Measurements from ENCODE around the gene ADAMTSL1. TPM values are rescaled to one million over a fixed set of nuclear protein-coding genes. Genes with fewer than 3 reads are reported as not detected.

ADAMTSL1 gene
- total RNA-seq, 1 donor from 2014 or later: 11.4 TPM

- FAIRE-seq: no peak
These were observed 351.8 kb downstream of the ADAMTSL1 start for GRCh38 chr9:18825656-18826170.

DNA sequence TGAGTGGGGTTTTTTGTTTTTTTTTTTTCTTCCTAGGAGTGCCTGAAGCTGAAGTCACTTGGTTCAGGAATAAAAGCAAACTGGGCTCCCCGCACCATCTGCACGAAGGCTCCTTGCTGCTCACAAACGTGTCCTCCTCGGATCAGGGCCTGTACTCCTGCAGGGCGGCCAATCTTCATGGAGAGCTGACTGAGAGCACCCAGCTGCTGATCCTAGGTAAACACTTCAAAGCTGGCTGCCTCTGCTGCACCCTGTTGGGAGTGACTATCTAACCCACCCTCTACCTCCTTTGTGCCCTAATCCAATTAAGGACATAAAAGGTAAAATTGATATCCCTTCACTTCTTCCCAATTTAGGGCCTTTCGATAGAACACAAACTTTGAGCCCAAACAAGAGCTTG is 352.3 kb downstream of the ADAMTSL1 start:
- DNase-seq (ENCODE audit: low spot score in 2 of 2) (no peak), FAIRE-seq (no peak)

More at GRCh38 chr9:18825656-18826170, 351.8 kb downstream of the ADAMTSL1 start:
- no peak for DNase-seq (ENCODE audit: low spot score in 2 of 2)

GRCh38 chr9:18829066-18829465 is 355.1 kb downstream of the ADAMTSL1 start:
- FAIRE-seq (no peak), DNase-seq (ENCODE audit: low spot score in 2 of 2) (no peak)

- FAIRE-seq: no peak
- no peak for DNase-seq (ENCODE audit: low spot score in 2 of 2)
These were observed 355.9 kb downstream of the ADAMTSL1 start for GRCh38 chr9:18829873-18830272.

- DNase-seq (ENCODE audit: low spot score in 2 of 2) (no peak), FAIRE-seq (no peak)
These were observed 360.9 kb downstream of the ADAMTSL1 start for GRCh38 chr9:18834740-18835361.

DNA sequence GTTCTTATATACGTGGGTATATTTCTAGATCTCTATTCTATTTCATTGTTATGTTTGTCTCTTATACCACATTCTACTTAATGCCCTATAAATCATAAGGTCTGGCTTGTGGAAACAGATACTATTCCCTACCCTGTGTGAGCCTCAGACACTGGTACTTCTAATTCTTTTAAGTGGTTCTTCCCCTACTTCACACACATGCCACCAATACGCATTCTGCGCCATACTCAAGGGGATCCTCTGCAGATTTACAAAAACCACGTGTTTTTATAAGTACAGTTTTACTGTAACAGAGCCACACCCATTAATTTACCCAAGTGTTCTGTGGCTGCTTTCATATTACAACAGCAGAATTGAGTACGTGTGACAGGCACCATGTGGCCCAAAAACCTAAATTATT is 363.4 kb downstream of the ADAMTSL1 start:
- FAIRE-seq: no peak
- DNase-seq (ENCODE audit: low spot score in 2 of 2): no peak

GRCh38 chr9:18847576-18848275 is 373.8 kb downstream of the ADAMTSL1 start:
- FAIRE-seq: no peak
- DNase-seq (ENCODE audit: low spot score in 2 of 2): no peak

DNA sequence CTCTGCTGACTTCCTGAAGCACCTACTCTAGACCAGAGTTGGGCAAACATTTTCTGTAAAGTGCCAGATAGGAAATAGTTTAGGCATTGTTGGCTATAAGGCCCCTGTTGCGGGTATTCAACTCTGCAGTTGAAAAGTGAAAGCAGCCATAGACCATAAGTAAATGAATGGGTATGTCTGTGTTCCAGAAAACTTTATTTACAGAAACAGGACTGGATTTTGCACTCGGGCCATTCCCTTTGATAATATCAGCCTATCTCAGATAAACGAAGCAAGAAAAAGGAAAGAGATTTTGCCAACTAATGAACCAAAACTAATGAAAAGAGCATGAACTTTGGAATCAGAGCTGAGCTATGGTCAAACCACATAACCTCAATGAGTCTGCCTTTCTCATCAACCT is 374.7 kb downstream of the ADAMTSL1 start:
- no peak for FAIRE-seq
- no peak for DNase-seq (ENCODE audit: low spot score in 2 of 2)

- FAIRE-seq (no peak), DNase-seq (ENCODE audit: low spot score in 2 of 2) (no peak)
These were observed 375.3 kb downstream of the ADAMTSL1 start for GRCh38 chr9:18849270-18849669.

DNA sequence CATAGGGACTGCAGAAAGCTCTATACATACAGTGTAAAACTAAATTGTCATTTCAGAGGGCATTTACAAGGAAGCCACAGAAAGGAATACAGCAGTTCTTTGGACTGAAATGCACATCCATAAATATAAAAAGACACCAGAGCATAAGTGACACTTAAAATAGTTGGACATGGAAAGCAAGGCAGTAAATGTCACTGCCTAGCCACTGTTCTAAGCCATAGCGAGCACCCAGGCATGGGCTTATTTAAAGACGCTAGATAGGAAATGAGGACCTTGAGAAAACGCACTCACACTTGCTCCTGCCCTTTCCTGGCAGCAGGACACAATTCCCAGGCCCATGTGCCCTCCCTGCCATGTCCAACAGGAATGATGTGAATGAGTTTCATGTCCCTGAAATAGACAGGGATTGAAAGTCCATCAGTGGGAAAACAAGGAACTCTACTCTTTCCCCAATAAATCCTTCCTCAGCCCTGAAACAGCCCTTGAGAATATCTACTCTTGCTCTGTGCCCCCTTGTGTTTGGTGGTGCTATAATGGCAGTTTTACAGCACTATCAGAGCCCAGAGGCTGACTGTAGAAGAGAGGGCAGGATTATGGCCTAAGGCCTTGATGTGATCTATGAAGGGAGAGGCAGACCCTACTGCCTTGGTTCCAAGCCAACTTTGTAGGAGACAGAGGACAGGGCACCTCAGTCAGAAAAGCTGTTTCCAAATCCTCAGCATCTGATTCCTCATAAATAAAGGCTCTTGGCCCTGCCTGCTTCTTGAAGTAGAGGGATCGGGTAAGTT is 376.1 kb downstream of the ADAMTSL1 start:
- no peak for DNase-seq (ENCODE audit: low spot score in 2 of 2)

DNA sequence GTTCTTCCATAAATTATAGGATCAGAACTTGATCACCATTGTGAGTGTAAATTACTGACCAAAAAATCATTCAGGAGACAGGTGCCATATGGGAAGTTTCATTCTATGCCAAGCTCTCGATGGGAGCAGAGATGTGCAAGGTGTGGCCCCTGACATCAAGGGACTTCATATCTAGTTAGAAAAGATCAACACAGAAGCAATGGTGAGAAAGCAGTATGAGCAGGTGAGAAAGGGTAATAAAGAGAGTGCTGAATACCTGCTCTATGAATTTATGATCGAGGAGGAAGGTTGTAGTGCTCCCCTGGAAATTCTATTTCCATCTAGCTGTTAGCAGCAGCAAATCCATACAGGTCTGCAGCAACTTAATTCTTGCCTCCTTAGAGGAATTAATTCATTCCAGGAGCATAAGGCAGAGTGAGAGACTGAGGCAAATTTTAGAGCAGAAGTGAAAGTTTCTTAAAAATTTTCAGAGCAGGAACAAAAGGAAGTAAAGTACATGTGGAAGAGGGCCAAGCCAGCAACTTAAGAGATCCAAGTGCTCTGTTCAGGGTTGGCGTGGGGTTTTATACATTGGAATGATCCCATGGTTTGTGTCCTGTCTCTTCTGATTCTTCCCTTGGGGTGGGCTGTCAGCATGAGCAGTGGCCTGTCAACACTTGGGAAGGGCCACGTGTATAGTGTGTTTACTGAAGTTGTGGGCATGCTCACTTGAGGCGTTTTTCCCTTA is 377.3 kb downstream of the ADAMTSL1 start:
- DNase-seq (ENCODE audit: low spot score in 2 of 2) (no peak), FAIRE-seq (no peak)

More for the DNA sequence above, 376.1 kb downstream of the ADAMTSL1 start:
- no peak for FAIRE-seq

DNA sequence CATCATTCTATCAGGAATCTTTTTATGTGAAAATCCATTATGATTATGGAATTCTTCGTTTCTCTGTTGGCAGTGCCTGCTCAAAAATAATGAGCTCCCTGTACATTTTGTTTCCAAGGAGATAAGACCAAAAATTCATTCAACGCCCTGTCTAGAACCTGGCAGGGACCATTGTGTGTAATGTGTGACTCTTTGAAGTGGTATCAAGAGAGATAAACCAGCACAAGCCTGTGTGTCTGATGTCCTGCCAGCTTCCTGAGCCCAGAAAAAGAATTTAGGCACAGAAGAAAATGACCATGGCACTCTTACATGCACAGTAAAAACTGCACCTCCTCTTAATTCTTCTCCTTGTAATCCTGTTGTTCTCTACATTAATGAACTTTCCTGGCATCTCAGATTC is 381.7 kb downstream of the ADAMTSL1 start:
- FAIRE-seq (no peak), DNase-seq (ENCODE audit: low spot score in 2 of 2) (no peak)

DNA sequence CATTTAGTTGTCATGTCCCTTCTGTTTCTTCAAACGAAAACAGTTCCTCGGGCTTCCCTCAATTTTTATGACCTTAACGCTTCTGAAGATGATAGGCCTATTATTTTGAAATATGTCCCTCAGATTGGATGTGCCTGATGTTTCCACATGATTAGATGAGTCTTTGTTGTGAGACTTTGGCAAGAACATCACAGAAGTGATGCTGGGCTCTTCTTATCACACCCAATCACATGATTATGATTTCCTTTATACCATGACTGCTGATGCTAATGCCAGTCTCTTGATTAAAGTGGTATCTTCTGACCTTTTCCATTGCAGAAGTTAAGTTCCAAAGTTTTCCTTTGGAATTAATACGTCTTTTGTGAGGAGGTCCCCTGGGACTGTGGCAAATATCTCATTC is 383.4 kb downstream of the ADAMTSL1 start:
- FAIRE-seq (no peak), DNase-seq (ENCODE audit: low spot score in 2 of 2) (no peak)

DNA sequence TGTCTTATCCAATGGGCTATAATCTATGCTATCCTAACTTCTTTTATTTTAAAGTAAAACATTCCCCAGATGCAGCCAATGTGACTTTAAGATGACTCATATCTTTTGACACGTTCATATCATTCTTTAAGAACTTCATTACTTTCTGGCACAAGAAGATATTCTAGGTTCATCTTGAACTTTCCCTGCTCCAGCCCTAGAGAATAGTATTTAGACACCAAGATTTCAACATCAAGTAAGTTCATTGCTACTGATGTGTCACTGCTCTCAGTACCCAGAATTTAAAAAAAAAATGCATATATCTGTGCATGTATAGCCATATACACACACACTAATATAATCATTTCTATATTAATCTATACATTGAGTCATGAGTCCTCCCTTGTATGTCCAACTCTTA is 383.8 kb downstream of the ADAMTSL1 start:
- FAIRE-seq: no peak
- no peak for DNase-seq (ENCODE audit: low spot score in 2 of 2)

- FAIRE-seq: no peak
These were observed 387.9 kb downstream of the ADAMTSL1 start for GRCh38 chr9:18861609-18862544.

DNA sequence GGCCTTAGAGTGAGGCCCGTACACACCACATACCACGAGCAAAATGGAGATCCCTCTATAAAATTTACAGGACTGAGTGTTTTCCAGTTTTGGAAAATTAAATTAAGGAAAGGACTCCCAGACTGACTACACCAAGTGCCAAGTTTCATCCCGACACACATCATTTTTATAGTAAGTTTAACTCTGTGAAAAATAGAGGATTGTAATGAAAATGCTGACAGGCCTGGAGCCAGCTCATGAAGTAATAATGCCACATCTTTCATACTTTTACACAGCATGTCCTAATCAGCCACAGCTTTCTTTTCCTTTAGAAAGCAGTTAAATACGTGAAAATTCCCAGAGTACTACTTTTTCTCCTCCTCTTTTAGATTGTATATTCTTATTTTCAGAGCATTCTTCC is 389.8 kb downstream of the ADAMTSL1 start:
- FAIRE-seq: no peak

More at GRCh38 chr9:18861609-18862544, 387.9 kb downstream of the ADAMTSL1 start:
- no peak for DNase-seq (ENCODE audit: low spot score in 2 of 2)

DNA sequence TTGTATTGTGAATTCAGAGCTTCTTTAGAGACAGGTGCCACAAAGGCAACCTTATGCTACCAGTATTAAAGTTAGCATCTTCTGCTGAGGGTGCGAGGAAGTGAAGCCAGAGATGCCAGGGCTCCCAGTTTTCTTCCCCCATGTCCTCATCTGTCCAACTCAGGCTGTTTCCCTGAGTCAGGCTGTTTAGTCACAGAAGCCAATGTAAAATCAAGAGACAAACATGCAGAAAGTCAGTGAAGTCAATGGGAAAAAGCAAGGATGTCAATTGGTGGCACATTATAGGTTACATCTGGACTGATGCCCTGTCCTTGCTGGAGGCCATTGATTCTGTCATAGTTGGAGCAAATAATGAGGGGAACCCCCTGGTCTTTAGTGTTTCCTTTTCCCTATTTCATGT is 390.6 kb downstream of the ADAMTSL1 start:
- DNase-seq (ENCODE audit: low spot score in 2 of 2) (no peak), FAIRE-seq (no peak)

More for the DNA sequence above, 389.8 kb downstream of the ADAMTSL1 start:
- DNase-seq (ENCODE audit: low spot score in 2 of 2): no peak

GRCh38 chr9:18865542-18865941 is 391.6 kb downstream of the ADAMTSL1 start:
- FAIRE-seq (no peak), DNase-seq (ENCODE audit: low spot score in 2 of 2) (no peak)

DNA sequence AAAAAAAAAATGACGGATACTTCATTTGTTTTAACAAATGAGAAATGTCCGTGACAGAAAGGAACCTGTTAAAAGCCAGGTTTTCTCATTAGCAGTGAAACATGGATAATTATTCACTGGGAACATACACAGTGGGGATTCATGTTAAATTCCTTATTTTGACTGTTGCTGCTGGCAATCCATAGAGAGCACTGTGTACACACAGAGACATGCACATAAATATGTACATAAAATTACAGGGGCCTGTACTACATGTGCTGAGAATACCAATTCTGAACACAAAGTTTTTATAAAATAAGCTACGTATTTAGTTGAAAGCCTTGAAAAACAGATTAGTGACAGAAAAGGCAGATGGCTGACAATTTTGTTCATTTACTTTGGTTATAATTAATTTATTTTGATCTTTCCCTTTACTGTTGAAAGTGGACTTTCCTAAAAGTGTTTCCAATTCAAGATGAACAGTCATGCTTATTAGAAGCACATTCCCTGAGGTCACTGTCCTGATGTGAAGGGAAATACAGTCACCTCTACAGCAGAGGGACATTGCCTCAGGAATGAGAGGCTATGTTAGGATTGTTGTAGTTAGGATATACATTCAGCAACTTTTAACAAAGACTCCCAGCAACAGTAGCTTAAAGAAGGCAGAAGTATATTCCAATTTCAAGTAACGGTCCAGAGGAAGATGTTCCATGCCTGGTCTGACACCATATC is 392.3 kb downstream of the ADAMTSL1 start:
- no peak for FAIRE-seq
- DNase-seq (ENCODE audit: low spot score in 2 of 2): no peak
